Measurements from ENCODE around the gene GNAS-AS1. TPM values are rescaled to one million over a fixed set of nuclear protein-coding genes. Genes with fewer than 3 reads are reported as not detected.

Gene GNAS-AS1
- total RNA-seq, 1 experiment from 2014 or later: 0.59 TPM

GRCh38 chr20:58774214-58774613, 76.5 kb downstream of the GNAS-AS1 start:
- no peak for DNase-seq
- intact Hi-C loops (cut with micrococcal nuclease; ENCODE audit: unreplicated experiment): no loop called here
- BruUV-seq (replicated peaks): no TSS peak
- Mint-ChIP-seq H3K36me3 (ENCODE audit: insufficient read depth, unreplicated experiment) (no peaks in the 10 kb centered on the region), H3K27me3 (ENCODE audit: unreplicated experiment) (peaks cover 96% of the 10 kb centered on the region), H3K4me3 (ENCODE audit: low read depth, unreplicated experiment) (no peak overlapping the region), H3K27ac (ENCODE audit: unreplicated experiment) (no peak overlapping the region), H3K4me1 (ENCODE audit: low read depth, unreplicated experiment) (no peaks in the 10 kb centered on the region), H3K9me3 (ENCODE audit: low read depth, unreplicated experiment) (no peaks in the 10 kb centered on the region)
- CTCF ChIA-PET: no interaction called here
- no peak for TF ChIP-seq CTCF (IDR thresholded peaks at IDR 0.05; ENCODE audit: unreplicated experiment)

- no TSS peak for BruUV-seq (replicated peaks)
- H3K9me3 Mint-ChIP-seq (ENCODE audit: low read depth, unreplicated experiment): no peaks in the 10 kb centered on the region
- no peak for DNase-seq
- no peak overlapping the region for H3K4me3 Mint-ChIP-seq (ENCODE audit: low read depth, unreplicated experiment)
- intact Hi-C loops (cut with micrococcal nuclease; ENCODE audit: unreplicated experiment): no loop called here
- no peak overlapping the region for H3K27ac Mint-ChIP-seq (ENCODE audit: unreplicated experiment)
- no peak for TF ChIP-seq CTCF (IDR thresholded peaks at IDR 0.05; ENCODE audit: unreplicated experiment)
- H3K36me3 Mint-ChIP-seq (ENCODE audit: insufficient read depth, unreplicated experiment): no peaks in the 10 kb centered on the region
- H3K4me1 Mint-ChIP-seq (ENCODE audit: low read depth, unreplicated experiment): no peaks in the 10 kb centered on the region
- peaks cover 96% of the 10 kb centered on the region for H3K27me3 Mint-ChIP-seq (ENCODE audit: unreplicated experiment)
- CTCF ChIA-PET: interaction anchor here (0.6 kb wide), 1 partner anchor 202 kb away, joined by 5 read pairs; no protein-coding TSS in a partner anchor
These were observed 77.9 kb downstream of the GNAS-AS1 start for GRCh38 chr20:58772786-58773185.

Small RNAs within 50 kb of the gene (microRNA-seq; reads per million reads assigned to microRNA genes)
- not detected for gene MIR298

Other genes with a start within 250 kb of the GNAS-AS1 start
- 86.0 and 99.7 TPM in 2 replicates for gene STX16, start 199.6 kb downstream of the GNAS-AS1 start, total RNA-seq (2022)
- gene NPEPL1, start 158.1 kb downstream of the GNAS-AS1 start, total RNA-seq (2022): 18.1 and 21.4 TPM in 2 replicates
- gene GNAS, start 1.8 kb upstream of the GNAS-AS1 start, total RNA-seq (2022): 1,324 and 1,410 TPM in 2 replicates
- 179 and 181 TPM in 2 replicates for gene NELFCD, start 130.4 kb upstream of the GNAS-AS1 start, total RNA-seq (2022)
- gene CTSZ, start 156.4 kb upstream of the GNAS-AS1 start, total RNA-seq (2022): 158 and 183 TPM in 2 replicates
- gene TUBB1, start 168.5 kb upstream of the GNAS-AS1 start, total RNA-seq (2022): not detected in 2 replicates
- gene ATP5F1E, start 181.4 kb upstream of the GNAS-AS1 start, total RNA-seq (2022): 108 and 116 TPM in 2 replicates
- 128 and 136 TPM in 2 replicates for gene PRELID3B, start 191.9 kb upstream of the GNAS-AS1 start, total RNA-seq (2022)